Erythroblast (primary cell): Measurements from ENCODE around the gene MYH7.

ENCODE experiments used
- GATA1 ChIP-seq: IDR thresholded peaks from 2 replicates; pipeline ENCODE4 v1.6.1; 2011; ENCODE audit warnings: low read depth, mild to moderate bottlenecking, control low read depth, low read length, moderate library complexity
- POLR2A ChIP-seq: IDR thresholded peaks from 2 replicates; pipeline ENCODE4 v1.6.1; 2011; ENCODE audit warnings: mild to moderate bottlenecking, low read length

- no peak for TF ChIP-seq POLR2A
- TF ChIP-seq GATA1, result no peak
These were observed 47.3 kb downstream of the MYH7 start for GRCh38 chr14:23387916-23388882.
